GM19351 (cell line): ENCODE results near the gene RAB40C.

Source experiments
- ATAC-seq: cut with Tn5 transposase; IDR thresholded peaks from one replicate; pipeline ENCODE4 v1.9.1; 2021; ENCODE audit warnings: mild to moderate bottlenecking, moderate library complexity; ENCODE audit not compliant: unreplicated experiment

RAB40C gene, protein sequence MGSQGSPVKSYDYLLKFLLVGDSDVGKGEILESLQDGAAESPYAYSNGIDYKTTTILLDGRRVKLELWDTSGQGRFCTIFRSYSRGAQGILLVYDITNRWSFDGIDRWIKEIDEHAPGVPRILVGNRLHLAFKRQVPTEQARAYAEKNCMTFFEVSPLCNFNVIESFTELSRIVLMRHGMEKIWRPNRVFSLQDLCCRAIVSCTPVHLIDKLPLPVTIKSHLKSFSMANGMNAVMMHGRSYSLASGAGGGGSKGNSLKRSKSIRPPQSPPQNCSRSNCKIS

DNA sequence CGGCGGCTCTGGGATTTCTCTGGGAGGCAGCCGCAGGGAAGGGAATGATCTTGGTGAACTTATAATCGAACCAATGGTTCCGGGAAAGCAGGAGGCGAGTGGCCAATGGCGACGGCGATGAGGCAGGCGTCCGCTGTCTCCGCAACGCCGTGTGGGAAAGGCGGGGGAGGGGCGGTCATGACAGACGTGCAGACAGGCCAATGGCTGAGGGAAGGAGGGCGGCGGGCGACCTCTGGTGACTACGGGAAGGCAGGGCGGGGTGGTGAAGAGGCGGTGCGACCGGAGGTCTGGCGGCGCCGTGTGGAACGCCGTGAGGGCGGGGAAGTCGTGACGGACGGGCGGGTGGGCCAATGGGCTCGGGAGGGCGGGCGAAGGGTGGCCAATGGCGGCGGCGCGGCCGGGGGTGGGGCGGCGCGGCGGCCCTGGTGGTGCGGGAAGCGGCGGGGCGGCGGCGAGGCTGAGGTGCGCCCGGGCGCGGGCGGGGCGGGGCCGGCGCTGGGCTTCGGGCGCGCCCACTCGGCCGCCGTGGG is at the start of gene RAB40C:
Gene RAB40C, plus strand, starts transcription at position 409 of the 530 bp plus-strand sequence. CDS start 226 bp downstream, outside the sequence.
- peak; percentile 76 for ATAC-seq

DNA sequence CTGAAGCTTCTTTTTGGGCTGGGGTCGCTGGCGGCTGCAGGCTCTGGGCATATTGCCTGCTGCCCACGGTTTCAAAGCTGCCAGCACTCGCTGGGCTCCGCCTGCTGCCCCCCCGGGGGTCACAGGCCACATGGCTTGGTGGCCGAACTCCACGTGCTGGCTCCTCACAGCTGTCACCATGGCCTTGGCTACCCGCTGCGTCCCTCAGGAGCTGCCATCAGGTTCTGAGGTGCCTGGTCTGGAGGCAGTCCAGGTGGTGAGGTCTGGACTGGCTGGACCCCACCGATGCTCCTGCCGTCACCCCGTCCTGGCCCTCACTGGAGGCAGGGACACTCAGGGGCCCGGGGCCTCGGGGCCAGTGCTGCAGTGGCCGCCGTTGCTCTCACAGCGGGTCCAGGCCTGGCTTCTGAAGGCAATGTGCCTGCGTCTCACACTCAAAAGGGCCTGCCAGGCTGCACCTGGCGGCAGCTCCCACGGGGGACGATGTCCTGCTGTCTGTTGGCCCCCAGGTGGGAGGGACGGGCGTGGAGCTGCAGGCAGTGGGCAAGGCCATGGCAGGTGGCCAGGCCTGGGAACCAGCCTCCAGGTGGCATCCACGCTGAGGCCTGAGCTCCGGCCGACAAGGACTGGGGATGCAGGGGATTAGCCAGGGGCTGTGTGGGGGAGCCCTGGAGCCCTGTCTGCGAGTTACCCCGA is 49.1 kb upstream of the RAB40C start:
- no peak for ATAC-seq

DNA sequence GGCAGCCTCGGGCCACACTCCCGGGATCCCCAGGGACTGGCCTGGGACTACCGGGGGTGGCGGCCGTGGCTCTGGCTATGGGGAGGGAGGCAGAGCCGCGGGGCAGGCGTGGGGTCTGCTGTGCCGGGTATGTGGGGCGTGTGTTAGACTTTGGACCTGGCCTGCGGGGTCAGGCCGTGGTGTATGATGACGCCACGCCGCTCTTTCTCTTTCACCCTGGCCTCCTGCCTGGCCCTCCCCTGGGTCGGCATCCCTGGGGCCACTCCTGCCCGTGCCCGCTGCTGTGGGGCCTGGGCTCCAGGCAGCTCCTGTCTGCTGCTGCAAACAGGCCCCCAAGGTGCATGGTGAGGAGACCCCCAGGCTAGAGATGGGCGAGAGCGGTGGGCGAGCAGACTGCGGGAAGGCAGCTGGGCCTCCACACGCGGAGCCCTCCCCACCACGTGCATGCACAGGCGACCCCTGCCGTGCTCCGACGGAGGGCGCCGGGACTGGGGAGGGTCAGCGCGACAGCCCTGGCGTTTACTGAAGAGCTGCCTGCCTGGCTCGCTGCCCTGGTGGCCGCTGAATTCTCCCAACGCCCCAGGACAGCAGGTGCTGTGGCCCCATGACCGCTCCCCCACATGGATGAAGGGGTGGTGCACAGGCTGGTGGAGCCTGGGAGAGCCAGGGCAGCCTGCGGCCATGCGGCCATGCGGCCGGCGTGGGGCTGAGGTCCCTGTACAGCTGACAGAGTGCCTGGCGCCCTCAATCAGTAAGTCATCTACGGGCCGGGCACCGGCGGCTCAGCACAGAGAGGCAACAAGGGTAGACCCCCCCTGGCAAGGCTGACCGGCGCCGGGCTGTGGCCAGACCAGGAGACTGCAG is 46.3 kb upstream of the RAB40C start:
- ATAC-seq = no peak

DNA sequence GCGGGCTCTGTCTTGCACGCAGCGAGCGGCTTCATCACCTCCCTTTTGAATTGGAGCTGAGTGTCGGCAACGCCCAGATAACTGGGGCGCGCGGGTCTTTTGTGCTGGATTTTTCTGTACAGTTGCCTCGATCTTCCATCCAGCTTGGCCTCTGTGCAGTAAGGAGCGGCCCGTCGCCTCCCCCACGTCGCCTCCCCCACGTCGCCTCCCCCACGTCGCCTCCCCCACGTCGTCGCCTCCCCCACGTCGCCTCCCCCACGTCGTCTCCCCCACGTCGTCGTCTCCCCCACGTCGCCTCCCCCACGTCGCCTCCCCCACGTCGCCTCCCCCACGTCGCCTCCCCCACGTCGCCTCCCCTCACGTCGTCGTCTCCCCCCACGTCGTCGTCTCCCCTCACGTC is 45.3 kb upstream of the RAB40C start:
- ATAC-seq = no peak

DNA sequence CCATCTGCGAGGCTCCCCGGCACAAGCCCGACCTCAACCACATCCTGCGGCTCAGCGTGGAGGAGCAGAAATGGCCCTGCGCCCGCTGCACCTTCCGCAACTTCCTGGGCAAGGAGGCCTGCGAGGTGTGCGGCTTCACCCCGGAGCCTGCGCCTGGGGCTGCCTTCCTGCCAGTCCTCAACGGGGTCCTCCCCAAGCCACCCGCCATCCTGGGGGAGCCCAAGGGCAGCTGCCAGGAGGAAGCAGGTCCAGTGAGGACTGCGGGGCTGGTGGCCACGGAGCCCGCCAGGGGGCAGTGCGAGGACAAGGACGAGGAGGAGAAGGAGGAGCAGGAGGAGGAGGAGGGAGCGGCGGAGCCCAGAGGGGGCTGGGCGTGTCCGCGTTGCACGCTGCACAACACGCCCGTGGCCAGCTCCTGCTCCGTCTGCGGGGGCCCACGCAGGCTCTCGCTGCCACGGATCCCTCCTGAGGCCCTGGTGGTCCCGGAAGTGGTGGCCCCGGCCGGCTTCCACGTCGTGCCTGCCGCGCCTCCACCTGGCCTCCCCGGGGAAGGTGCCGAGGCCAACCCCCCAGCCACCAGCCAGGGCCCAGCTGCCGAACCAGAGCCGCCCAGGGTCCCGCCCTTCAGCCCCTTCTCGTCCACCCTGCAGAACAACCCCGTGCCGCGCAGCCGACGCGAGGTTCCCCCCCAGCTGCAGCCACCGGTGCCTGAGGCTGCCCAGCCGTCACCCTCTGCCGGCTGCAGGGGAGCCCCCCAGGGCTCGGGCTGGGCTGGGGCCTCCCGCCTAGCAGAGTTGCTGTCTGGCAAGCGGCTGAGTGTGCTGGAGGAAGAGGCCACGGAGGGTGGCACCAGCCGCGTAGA is 42.7 kb upstream of the RAB40C start:
- ATAC-seq = no peak

DNA sequence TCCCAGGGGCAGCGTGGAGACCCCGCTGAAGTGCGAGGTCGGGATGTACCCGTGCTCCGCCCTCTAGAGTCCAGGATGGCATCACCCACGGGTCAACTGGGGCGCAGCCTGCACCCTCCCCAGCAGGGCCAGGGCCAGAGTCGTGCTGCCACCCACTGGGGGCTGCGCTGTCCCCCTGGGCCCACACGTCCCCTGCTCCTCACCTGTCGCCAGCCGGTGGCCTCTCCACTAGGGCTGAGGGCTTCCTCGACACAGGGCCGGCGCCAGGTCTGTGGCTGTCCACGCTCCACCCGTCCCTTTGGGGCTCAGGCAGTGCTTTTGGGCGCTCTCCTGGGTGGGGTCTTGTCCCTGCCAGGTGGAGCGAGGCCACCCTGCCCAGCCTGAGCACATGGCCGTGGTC is 41.3 kb upstream of the RAB40C start:
- no peak for ATAC-seq

DNA sequence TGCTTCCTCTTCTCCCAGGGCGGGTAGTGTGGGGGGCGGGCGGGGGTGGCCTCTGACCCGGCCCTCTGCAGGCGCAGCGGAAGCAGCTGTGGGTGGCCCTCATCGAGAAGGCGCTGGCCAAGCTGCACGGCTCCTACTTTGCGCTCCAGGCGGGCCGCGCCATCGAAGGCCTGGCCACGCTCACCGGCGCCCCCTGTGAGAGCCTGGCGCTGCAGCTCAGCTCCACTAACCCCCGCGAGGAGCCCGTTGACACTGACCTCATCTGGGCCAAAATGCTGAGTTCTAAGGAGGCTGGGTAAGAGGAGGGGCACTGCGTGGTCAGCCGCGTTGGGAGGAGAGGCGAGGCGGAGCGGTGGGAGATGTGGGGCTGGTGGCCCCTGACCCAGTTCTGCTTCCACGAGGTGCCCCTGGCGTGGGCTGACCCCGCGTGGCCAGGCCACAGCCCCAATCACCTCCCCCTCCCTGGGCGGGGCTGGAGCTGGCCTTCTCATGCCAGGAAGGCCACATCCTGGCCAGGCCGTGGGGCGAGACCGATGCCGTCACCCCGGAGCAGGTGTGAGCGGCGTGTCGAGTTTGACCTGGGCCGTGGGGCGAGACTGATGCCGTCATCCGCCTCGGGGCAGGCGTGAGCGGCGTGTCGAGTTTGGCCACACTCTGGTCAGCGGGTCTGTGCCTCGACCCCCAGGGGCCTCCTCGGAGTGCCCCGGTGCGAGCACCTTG is 40.2 kb upstream of the RAB40C start:
- ATAC-seq = no peak

DNA sequence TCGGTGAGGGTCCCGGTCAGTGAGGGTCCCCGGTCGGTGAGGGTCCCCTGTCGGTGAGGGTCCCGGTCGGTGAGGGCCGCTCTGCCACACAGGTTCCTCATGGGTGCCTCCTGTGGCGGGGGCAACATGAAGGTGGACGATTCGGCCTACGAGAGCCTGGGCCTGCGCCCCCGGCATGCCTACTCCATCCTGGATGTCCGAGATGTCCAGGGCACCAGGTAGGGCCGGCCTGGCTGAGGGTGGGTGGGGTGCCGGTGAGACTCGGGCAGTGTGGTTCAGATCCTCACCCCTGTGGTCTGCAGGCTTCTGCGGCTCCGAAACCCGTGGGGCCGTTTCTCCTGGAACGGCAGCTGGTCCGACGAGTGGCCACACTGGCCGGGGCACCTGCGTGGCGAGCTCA is 38.7 kb upstream of the RAB40C start:
- ATAC-seq = no peak

DNA sequence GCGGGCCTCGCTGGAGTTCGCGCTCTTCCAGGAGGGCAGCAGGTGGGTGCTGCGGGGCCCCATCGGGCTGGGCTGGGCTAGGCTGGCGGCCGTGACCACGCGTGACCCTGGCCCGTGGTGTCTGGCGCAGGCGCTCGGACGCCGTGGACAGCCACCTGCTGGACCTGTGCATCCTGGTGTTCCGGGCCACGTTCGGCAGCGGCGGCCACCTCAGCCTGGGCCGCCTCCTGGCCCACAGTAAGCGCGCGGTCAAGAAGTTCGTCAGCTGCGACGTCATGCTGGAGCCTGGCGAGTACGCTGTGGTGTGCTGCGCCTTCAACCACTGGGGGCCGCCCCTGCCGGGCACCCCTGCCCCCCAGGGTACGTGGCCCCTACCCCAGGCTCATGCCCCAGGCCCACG is 37.7 kb upstream of the RAB40C start:
- no peak for ATAC-seq

DNA sequence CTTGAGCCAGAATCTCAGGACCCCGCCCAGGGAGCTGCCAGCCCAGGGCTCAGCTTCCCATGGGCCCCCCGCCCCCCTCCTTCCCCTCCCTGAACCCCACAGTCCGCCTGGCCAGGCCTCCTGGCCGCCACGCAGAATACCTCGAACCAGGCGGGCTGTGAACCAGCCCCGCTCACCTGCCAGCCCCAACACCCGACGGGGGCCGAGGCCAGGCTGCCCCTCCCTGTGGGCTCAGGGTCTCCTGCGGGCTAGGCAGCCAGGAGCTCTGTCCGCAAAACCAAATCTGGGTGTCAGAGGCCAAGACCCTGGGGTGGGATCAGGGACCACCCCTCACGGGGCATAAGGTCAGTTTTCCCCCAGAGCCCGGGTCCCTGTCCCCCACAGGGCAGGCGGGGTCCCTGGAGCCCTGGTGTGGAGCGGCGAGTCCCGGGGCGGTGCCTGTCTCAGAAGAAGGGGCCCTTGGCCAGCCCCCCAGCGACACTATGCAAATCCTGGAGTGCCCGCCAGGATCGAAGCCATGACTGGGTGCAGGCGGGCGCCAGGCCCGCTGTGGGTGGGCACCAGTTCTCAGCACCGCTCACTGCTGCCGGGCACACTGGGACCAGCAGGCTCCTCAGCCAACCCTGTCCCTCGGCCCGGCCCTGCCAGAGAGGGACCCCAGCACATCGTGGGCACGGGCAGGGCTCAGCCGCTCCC is 36.1 kb upstream of the RAB40C start:
- ATAC-seq = no peak

DNA sequence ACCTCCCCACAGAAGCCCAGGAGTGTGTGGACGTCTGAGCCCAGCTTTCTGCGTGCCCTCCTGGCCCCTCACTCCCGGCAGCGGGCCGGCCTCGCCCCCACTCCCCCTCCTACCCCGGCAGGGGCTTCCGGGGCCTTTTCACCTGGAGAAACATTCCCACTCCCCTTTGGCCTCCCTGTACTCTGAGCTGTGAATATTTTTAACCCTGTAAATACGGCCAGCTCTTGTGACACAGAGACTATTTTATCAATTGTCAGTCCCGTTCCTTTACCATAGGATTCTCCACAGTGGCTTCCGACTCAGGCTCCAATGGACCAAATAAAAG is 35.6 kb upstream of the RAB40C start:
- no peak for ATAC-seq

DNA sequence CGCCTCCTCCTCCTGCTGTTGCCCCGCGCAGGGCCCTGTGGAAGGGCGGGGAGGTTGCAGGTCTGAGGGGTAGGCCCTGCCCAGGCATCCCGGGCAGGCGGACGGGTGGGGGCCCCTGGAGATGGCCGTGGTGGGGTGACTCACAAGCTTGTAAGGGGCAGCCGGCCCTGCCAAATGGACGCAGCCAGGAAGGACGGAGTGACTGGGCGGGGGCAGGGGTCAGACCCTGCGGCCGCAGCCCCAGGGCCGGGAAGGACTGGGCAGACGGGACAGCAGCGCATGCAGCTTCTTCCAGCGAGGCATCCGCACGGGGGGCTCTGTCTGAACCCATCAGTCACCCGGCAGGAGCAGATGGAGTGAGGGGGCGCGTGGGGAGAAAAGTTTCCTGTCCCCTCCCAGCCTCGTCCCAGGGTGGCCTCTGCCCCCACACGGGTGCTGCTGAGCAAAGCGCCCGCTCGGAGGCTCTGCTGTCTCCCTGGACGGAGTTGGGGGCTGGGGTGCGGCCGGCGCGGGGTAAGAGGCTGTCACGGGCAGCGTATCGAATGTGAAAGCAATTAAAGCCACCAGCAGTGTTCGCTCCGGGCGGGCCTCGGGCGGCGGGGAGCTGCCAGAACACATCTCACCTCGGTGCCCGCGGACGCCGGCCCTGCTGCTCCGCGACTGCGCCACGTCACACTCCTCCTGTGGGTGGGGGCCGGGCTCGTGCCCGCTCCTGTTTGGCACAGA is 35.1 kb upstream of the RAB40C start:
- ATAC-seq = no peak

DNA sequence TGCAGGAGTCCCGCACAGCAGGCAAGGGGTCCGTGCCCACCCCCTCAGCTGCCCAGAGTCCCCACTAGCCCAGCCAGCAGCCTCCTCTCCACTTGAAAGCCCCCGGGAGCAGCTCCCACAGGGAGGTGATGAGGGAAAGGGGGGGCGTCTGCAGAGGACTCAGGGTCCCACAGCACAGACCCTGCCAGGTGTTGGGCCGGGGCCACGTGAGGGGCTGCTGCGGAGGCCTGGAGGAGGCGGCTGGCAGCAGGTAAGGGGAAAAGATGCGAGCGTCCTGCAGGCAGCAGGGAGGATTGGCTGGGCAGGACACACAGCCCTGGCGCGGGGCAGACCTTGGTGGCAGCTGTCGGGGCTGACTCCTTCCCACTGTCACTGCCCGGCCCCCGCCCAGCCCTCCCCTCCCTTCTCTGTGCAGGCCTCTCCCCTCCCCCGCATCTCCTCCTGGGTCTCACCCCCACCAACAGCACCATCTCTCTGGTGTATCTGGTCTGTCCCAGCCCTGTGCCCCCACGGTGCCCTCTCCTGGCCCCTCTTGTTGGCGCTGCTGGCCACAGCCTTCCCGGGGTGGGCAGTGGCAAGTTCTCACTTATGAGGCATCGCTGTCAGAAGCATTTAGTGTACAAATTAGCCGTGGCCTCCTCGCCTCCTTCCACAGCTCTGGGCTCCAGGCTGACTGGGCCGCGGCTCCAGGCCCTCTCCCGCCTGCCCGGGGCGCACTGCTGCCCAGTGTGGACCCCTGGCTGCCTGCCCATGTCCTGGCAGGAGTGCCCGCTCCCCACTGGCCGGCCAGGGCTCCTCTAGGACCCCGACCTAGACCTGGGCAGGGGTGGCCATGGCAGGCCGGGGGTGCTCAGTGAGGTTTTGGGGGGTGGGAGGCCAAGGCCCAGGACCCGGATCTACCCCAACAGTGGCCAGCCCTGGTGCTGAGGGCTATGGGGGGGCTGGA is 34.1 kb upstream of the RAB40C start:
- no peak for ATAC-seq

DNA sequence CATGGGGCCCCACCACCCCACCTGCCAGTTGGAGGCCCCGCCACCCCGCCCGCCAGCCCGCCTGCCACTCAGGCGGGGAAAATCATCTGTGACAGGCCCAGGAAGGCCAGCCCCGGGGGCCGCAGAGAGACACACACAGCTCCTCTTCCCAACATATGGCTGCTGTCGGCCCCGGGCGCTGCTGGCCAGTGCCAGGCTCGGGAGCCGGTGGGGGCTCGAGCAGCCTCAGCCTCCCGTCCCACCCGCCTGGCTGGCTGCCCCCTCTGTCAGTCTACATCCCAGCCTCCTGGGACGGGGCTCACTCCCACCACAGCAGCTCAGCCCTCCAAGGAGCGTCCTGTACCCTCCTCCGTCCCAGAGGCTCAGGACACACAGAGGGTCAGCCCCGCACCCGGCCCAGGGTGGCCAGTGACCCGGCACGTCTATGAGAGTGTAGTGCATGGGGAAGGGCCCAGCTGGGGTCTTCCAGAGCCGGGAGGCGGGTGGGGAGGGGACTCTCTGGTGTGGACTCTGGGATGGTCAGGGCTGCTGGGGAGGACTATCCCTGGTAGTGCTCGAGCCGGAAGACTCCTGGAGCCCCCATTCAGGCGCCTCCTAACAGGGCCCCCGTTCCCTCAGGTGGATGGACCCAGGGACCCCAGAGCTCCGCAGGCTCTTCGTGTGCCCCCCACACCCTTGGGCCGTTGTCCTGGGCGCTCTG is 33.2 kb upstream of the RAB40C start:
- no peak for ATAC-seq

DNA sequence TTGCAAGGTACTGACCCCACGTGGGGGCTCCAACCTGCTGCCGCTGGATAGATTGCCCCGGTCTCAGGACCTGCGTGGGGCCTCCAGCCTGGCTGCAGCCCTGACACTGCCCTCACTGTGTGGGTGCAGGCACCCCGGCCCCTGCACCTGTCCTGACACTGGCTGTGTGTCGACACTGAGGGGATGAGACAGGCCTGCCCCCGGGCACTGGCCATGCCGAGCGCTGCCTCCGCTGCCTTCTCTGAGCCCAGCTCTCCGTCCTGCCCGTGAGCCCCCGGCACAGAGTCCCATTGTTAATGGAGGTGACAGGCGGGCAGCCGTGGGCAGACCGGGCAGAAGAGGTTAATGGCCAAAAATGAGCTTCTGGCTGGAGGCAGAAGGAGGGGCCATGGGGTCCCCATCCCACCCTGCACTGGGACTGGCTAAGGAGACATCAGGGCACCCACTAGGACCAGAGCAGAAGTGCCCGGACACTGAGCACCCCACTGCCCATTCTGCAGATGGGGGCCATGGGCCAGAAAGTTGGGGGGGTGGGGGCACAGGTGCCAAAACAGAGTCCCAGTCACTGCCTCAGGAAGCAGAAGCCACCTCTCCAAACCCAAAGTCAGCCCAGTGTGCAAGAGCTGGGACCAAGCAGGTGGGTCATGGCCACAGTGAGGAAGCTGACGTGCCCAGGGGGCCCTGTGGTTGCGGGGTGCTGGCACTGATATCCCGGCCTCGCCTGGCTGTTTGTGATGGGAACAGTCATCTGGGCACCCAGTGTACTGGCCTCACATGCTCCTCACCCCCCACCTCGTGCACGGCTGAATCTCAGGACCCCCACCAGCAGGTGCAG is 32.2 kb upstream of the RAB40C start:
- ATAC-seq = no peak
